Spleen (tissue), 7 donors: ENCODE measurements around the gene CCL4.
"Not testable (repeated sequence)": the region's sequence is repeated elsewhere in the genome, so short reads cannot be mapped to it uniquely, and the experiment has no call there.

Experiments
- POLR2AphosphoS5 ChIP-seq, 3 donors: sonication (generic); formaldehyde crosslinking; IDR thresholded peaks; one replicate each; pipeline ENCODE4 v1.5.1; 2017; ENCODE audit warnings: antibody characterized with exemption in 3 of 3
- TF ChIP-seq, protein P1 (sequence below), 11 experiments: fragments of 200-600 bp in 7 of 11; fragments of 450-650 bp in 4 of 11; sonication (generic) in 4 of 11; IDR thresholded peaks in 8 of 11; conservative IDR thresholded peaks in 3 of 11; 1 replicate in 7 of 11; 2 replicates in 4 of 11; pipeline versions ENCODE4 v1.4.0 to v1.8.0; 2016 to 2021; ENCODE audit warnings: antibody characterized with exemption in 11 of 11, inconsistent platforms in 4 of 11, mild to moderate bottlenecking in 1 of 11
- donor health status: DM: no; HTN: no; CAD: no; lungs with moderate emphysema.
- donor health status: DM: no; HTN: no; CAD: no.
- donor health status: DM: no; HTN: no; CAD: no.

DNA sequence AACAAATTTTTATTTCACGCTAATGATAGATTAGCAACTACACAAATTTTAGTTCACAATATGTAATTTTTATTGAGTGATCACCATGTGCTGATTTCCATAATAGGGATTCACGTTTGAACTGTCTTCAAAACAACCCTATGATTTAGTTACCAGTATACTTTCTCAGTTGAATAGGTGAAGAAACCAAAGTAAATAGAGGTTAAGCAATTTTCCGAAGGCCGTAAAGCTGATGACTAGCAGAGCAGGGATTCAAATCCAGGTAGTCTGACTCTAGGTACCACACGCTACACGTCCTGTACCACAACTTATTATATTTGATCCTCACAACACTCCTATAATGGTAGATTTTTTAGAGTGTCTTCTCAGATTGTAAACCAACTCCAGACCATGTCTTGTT is 10.9 kb upstream of the CCL4 start:
- TF ChIP-seq POLR2AphosphoS5 (IDR thresholded peaks at IDR 0.05), result not testable (repeated sequence)
- TF ChIP-seq, protein P1, sequence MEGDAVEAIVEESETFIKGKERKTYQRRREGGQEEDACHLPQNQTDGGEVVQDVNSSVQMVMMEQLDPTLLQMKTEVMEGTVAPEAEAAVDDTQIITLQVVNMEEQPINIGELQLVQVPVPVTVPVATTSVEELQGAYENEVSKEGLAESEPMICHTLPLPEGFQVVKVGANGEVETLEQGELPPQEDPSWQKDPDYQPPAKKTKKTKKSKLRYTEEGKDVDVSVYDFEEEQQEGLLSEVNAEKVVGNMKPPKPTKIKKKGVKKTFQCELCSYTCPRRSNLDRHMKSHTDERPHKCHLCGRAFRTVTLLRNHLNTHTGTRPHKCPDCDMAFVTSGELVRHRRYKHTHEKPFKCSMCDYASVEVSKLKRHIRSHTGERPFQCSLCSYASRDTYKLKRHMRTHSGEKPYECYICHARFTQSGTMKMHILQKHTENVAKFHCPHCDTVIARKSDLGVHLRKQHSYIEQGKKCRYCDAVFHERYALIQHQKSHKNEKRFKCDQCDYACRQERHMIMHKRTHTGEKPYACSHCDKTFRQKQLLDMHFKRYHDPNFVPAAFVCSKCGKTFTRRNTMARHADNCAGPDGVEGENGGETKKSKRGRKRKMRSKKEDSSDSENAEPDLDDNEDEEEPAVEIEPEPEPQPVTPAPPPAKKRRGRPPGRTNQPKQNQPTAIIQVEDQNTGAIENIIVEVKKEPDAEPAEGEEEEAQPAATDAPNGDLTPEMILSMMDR (IDR thresholded peaks at IDR 0.05 in 8 of 11, conservative IDR thresholded peaks at IDR 0.05 in 3 of 11), result not testable (repeated sequence)
